CD4-positive, alpha-beta T cell (primary cell): ENCODE data around the gene TNS1. TPM values are rescaled to one million over a fixed set of nuclear protein-coding genes. Genes with fewer than 3 reads are reported as not detected.

Experiments used
- ATAC-seq: fragments of 200-7000 bp; cut with Tn5 transposase; one replicate; pipeline ENCODE4 v1.10.0; 2022; ENCODE audit warnings: mild to moderate bottlenecking; ENCODE audit not compliant: poor library complexity
- CTCF ChIA-PET: fragments of 350-600 bp; sonication (Branson Sonifier 250); formaldehyde crosslinking; loops from one replicate; lab custom pipeline; 2021; ENCODE audit warnings: antibody characterized with exemption, inconsistent platforms; lab: Charles Lee
- POLR2A ChIA-PET: fragments of 350-600 bp; sonication (Branson Sonifier 250); formaldehyde crosslinking; loops from one replicate; lab custom pipeline; 2021; ENCODE audit warnings: antibody characterized with exemption, inconsistent platforms; lab: Charles Lee
- DNase-seq, 14 experiments: peaks; one replicate each; pipeline ENCODE4 v3.0.0-alpha.2; 2013 to 2020; ENCODE audit warnings: mixed read lengths in 2 of 14
- H3K27ac ChIP-seq, 2 donors: one replicate each; pipeline versions ENCODE4 v1.5.1 to v1.7.0; 2013; ENCODE audit warnings: low read length in 2 of 2, low read depth in 1 of 2, mild to moderate bottlenecking in 1 of 2
- H3K27me3 ChIP-seq, 2 experiments: 1 replicate in 1 of 2; 2 replicates in 1 of 2; pipeline versions ENCODE4 v1.6.1 to v1.7.0; 2013; ENCODE audit warnings: low read length in 2 of 2, control low read depth in 1 of 2, mild to moderate bottlenecking in 1 of 2, moderate library complexity in 1 of 2; ENCODE audit not compliant: insufficient read depth in 2 of 2, control insufficient read depth in 1 of 2
- H3K36me3 ChIP-seq: one replicate; pipeline ENCODE4 v1.6.1; 2013; ENCODE audit warnings: low read length, control low read depth; ENCODE audit not compliant: insufficient read depth
- H3K4me1 ChIP-seq: one replicate; pipeline ENCODE4 v1.6.1; 2013; ENCODE audit warnings: low read length, control low read depth; ENCODE audit not compliant: insufficient read depth
- H3K4me3 ChIP-seq: one replicate; pipeline ENCODE4 v1.5.1; 2013; ENCODE audit warnings: mild to moderate bottlenecking, low read length, moderate library complexity
- H3K9me3 ChIP-seq, 2 experiments: 1 replicate in 1 of 2; 2 replicates in 1 of 2; pipeline versions ENCODE4 v1.6.1 to v1.7.0; 2013; ENCODE audit warnings: low read length in 2 of 2, mild to moderate bottlenecking in 2 of 2, control low read depth in 1 of 2, moderate library complexity in 1 of 2; ENCODE audit not compliant: control insufficient read depth in 1 of 2, insufficient read depth in 1 of 2
- H3K27ac Mint-ChIP-seq: one replicate; pipeline ENCODE4 v1.8.0; 2020; ENCODE audit warnings: mixed read lengths
- H3K27me3 Mint-ChIP-seq: one replicate; pipeline ENCODE4 v1.8.0; 2021; ENCODE audit warnings: mixed read lengths
- H3K36me3 Mint-ChIP-seq: one replicate; pipeline ENCODE4 v1.8.0; 2021; ENCODE audit warnings: low read depth, mixed read lengths
- H3K4me1 Mint-ChIP-seq: one replicate; pipeline ENCODE4 v1.8.0; 2021; ENCODE audit warnings: low read depth, mixed read lengths
- H3K4me3 Mint-ChIP-seq: one replicate; pipeline ENCODE4 v1.8.0; 2020; ENCODE audit warnings: mild to moderate bottlenecking, mixed read lengths
- H3K9me3 Mint-ChIP-seq: one replicate; pipeline ENCODE4 v1.8.0; 2020; ENCODE audit warnings: mixed read lengths
- CTCF ChIP-seq: fragments of 200-600 bp; IDR thresholded peaks from one replicate; pipeline ENCODE4 v1.8.0; 2022; ENCODE audit warnings: antibody characterized with exemption, mild to moderate bottlenecking
- intact Hi-C, 2 experiments: fragments of 100-400 bp; cut with DNase I in 1 of 2; cut with micrococcal nuclease in 1 of 2; formaldehyde crosslinking; loops; one replicate each; pipeline versions ENCODE4 v1.15.1 to v1.9.0; 2023 to 2025; cut with DNase I, micrococcal nuclease
- total RNA-seq, 174 experiments: library from RNA in 2 of 174; stranded (reverse) in 2 of 174; gene quantifications; one replicate each; pipeline ENCODE4 v1.2.3 and lab custom pipeline; 2021 to 2026

The TNS1 gene
- total RNA-seq, 2 experiments from 2014 or later, result 0.25 to 0.34 TPM

DNA sequence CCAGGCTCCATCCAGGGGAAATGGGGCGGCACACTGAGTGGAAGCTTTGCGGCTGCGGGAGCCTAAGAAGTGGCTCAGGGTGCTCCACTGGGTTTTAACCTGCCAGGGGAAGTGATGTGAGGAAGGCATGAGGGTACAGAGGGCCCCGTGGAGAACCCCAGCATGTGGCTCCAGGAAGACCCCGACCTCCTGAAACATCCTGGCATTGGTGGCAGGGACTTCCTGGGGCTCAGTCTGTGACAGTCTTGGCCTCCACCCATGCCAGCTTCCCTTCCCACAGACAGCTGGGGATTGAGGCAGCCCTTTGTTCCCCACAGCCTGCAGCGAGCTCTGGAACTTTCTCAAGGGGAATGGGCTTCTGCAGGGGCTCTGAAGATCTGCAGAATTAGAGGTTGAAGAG, 146.6 kb downstream of the TNS1 start:
- Histone ChIP-seq H3K36me3 (no peaks in the 10 kb centered on the region), H3K4me1 (no peaks in the 10 kb centered on the region), H3K27me3 (no peaks in the 10 kb centered on the region), H3K27ac (no peak overlapping the region), H3K9me3 (no peaks in the 10 kb centered on the region), H3K4me3 (no peak overlapping the region)
- ATAC-seq (no peak), DNase-seq (no peak)
- POLR2A ChIA-PET, result no interaction called here
- no peak overlapping the region for H3K27ac Mint-ChIP-seq
- H3K36me3 Mint-ChIP-seq, result no peaks in the 10 kb centered on the region
- peaks cover 5% of the 10 kb centered on the region for H3K27me3 Mint-ChIP-seq
- CTCF ChIA-PET, result no interaction called here
- H3K4me1 Mint-ChIP-seq, result no peaks in the 10 kb centered on the region
- H3K9me3 Mint-ChIP-seq, result no peaks in the 10 kb centered on the region
- no peak for TF ChIP-seq CTCF
- intact Hi-C loops, result no loop called here
- H3K4me3 Mint-ChIP-seq, result no peak overlapping the region

DNA sequence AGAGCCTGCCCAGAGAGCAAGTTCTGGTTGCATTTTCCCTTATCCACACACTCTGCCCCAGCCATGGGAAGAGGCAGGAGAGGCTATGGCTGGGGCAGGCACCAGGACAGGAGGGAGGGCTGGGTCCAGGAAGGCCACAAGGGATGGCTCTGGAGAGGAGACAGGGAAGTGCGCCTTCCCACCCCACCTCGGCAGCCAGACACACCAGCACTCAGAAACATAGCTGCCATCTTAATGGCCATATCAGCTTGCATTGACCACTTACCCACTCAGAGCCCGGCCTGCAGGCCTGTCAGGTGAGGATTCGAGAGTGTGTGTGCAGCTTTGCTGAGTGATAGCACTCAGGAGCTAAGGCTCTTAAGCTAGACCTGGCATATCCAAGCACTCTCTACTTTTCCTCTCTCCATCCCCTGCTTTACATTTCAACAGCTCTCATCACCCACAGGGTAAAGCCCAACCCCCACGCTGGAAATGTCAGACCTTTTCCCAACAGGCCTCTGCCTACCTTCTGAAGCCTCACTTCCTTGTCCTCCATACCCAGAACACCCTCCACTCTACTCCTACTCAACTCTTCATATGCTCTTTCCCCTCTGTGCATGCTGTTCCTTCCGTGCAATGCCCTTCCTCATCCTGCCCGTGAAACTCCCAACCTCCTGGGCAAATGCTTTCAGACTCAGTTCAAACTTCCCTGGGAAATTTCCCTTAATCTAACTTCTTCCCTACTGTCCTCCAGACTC, 147.9 kb downstream of the TNS1 start:
- ATAC-seq (no peak), DNase-seq (no peak)
- H3K9me3 Mint-ChIP-seq, result no peaks in the 10 kb centered on the region
- TF ChIP-seq CTCF, result no peak
- no peak overlapping the region for H3K27ac Mint-ChIP-seq
- ChIA-PET POLR2A (no interaction called here), CTCF (no interaction called here)
- no peaks in the 10 kb centered on the region for H3K36me3 Mint-ChIP-seq
- H3K9me3 ChIP-seq, result no peaks in the 10 kb centered on the region
- H3K4me3 Mint-ChIP-seq, result no peak overlapping the region
- no peak overlapping the region for H3K4me3 ChIP-seq
- H3K4me1 ChIP-seq, result no peaks in the 10 kb centered on the region
- no peak overlapping the region for H3K27ac ChIP-seq
- no peaks in the 10 kb centered on the region for H3K4me1 Mint-ChIP-seq
- no peaks in the 10 kb centered on the region for H3K36me3 ChIP-seq
- peaks cover 5% of the 10 kb centered on the region for H3K27me3 Mint-ChIP-seq
- intact Hi-C loops, result no loop called here
- H3K27me3 ChIP-seq, result peaks cover 0 to under 1% of the 10 kb centered on the region in 2 experiments

GRCh38 chr2:217853961-217854360, 148.8 kb downstream of the TNS1 start:
- Histone ChIP-seq H3K4me1 (no peaks in the 10 kb centered on the region), H3K4me3 (no peak overlapping the region), H3K9me3 (no peaks in the 10 kb centered on the region), H3K27ac (no peak overlapping the region), H3K36me3 (no peaks in the 10 kb centered on the region), H3K27me3 (peaks cover 0 to 2% of the 10 kb centered on the region in 2 experiments)
- peaks cover 5% of the 10 kb centered on the region for H3K27me3 Mint-ChIP-seq
- CTCF ChIA-PET, result no interaction called here
- H3K36me3 Mint-ChIP-seq, result no peaks in the 10 kb centered on the region
- no peak for TF ChIP-seq CTCF
- H3K9me3 Mint-ChIP-seq, result no peaks in the 10 kb centered on the region
- no peaks in the 10 kb centered on the region for H3K4me1 Mint-ChIP-seq
- DNase-seq, result no peak
- intact Hi-C loops, result no loop called here
- no peak overlapping the region for H3K4me3 Mint-ChIP-seq
- no peak overlapping the region for H3K27ac Mint-ChIP-seq
- no peak for ATAC-seq
- POLR2A ChIA-PET, result no interaction called here
